HG03108 (cell line): Measurements from ENCODE around the gene VSTM2L.
"Not testable (repeated sequence)": the region's sequence is repeated elsewhere in the genome, so short reads cannot be mapped to it uniquely, and the experiment has no call there.

Experiments used
- ATAC-seq: cut with Tn5 transposase; IDR thresholded peaks from one replicate; pipeline ENCODE4 v1.9.1; 2021; ENCODE audit warnings: moderate library complexity; ENCODE audit not compliant: unreplicated experiment

Gene VSTM2L, protein sequence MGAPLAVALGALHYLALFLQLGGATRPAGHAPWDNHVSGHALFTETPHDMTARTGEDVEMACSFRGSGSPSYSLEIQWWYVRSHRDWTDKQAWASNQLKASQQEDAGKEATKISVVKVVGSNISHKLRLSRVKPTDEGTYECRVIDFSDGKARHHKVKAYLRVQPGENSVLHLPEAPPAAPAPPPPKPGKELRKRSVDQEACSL

DNA sequence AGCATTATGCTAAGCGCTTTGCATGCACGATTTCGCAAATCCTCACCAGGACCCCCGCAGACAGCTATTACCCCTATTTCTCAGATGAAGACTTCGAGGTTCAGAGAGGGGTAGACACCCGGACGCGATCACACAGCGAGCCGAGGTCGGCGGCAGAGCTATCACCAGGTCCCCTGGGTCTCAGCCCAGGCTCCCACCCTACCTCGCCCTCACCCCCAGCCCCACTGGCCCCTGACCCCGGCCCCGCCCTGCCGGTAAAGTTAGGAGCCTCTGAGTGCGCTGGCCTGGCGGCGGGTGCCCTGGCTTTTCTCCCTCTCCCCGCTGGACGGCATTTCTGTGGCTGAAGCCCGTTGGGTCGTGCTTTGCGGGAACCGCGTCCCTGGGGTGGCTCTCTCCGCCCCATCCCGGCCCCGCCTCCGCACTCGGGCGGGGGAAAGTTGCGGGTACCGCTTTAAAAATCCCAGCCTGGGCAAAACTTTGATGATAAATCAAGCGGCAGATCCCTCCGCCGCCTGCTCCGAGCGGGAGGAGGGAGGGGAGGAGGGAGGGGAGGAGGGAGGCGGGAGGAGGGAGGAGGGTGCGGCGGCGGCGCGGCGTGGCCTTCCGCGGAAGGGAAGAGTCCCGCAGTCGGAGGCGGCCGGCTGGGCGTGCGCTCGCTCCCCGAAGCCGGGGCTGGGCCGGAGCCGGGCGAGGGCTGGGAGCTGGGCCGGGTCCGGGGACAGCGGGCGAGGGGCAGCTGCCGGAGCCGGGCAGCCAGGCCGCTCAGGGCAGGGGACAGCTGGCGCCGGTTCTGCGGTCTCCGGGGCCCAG lies at the start of gene VSTM2L:
VSTM2L (plus strand) TSS at position 624 of the 810 bp plus-strand sequence. CDS start 224 bp downstream, outside the sequence.
- no peak for ATAC-seq

DNA sequence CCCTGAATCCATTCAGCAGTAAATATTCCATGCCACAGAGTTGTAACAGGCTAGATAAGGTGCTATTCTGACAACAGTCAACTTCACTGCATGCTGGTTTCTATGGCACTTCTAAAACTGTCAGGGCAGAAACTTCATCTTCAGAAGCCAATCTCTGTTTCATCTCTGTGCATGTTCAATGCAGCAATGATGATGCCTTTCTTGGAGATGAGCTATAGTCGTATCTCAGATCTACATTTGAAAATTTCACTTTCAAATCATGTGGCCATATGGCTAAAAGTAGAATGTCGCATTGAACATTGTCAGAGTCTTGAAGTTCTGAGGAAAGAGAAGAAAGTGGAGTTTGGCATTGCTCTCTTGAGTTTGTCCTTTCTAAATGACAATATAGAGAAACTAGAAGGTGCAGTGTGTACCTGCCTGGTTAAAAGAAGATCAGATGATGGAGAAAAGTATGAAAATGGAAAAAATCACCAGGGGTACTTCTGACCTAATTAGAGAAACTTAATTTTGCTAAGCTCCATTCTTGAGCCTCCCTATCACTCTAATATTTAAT lies 49.0 kb upstream of the VSTM2L start:
- peak; percentile 75 for ATAC-seq

GRCh38 chr20:37856034-37856433 lies 46.9 kb upstream of the VSTM2L start:
- not testable (repeated sequence) for ATAC-seq

DNA sequence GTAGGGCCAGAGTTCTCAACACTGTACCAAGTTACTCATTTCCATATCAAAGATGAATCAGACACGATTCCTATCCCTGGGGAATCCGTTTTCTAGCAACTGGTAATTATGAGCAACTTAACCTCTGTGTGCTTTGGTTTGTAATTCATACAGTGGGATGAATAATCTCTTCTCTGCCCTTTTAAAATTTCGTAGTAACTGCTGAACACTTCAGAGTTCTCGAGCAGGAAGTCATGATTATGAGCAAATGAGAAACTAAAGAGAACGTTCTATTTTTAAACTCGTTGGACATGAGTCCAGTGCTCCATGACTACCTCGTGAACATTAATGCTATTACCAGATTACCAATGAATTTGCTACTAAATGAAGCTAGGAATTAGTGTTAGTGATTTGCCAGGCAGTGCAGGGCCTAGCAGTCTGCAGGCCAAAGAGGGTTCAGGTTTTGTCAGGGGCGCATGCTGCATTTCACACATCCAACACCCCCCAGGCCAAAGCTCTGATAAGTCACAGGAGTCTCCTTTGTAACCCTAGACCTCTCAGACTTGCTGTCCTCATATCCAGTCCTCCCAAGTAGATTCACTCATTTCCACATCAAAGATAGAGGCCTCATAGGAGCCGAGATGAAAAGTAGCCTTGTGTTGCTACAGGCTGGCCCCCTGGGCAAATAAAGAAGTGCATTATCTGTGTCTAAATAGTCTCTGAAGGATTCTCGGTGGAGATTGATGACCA lies 45.8 kb upstream of the VSTM2L start:
- ATAC-seq, result no peak

DNA sequence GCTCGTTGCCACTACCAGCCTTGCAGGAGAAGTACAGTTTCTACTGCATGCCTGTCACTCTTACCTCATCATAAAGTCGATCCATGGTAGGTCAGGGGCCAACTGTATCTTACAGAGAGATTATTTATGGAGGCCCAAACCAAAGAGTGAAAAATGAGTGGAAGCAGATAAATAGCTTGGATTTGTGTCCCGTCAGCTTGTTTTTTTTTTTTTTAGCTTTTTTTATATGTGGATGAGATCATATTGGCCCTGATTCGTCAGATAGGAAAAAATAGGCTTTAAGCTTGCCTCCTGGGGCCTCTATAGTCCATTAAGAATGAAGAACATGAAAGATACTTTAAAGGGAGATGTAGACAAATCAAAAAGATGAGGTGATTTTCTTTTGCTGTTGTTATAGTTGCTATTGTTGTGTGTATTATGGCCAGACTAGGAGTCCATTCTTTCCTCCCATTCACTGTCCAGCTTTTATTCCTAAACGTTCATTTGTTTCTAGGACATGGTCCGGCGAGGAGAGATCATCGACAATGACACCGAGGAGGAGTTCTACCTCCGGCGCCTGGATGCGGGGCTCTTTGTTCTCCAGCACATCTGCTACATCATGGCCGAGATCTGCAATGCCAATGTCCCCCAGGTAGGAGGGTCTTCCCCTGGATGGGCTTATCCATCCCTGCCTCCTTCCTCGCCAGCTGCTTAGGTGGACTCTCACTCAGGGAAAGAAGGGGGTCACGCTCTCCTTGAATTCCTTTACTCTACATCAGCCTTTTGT lies 43.3 kb upstream of the VSTM2L start:
- no peak for ATAC-seq

DNA sequence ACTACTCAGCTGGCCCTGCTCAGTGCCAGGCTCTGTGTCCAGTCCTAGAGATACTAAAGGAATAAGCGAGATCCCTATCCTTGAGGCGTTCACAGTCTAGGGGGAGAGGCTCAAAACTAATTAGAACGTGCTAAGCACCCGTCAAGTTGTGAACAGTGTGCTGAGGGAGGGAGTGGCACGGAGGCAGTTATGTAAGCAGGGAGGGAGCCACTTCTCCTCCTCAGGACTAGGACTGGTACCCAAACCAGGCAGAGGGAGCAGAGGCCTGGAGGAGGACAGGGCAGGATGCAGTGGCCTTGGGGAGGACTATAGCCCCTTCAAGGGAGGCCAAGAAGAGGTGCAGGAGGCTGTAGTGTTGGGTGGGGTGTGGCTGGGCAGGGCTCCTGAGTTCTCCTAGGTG lies 39.6 kb upstream of the VSTM2L start:
- ATAC-seq, result no peak

DNA sequence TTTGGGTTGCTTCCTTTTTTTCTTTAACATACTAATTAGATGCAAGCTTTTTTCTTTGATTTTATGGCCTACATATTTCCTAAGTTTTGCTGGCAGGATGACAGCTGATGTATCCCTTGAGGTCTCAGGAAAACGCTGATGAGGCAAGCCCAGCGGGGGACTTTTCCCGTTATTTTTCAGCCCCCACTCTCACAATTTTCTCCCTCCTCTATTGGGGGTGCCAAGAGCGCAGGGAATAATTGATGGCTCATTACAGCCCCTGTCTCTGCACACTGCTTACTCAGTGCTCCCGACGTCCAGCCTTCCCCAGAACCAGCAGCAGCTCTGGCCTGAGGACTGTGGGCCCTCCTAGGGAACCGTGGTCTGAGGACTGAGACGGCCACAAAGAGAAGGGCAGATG lies 38.6 kb upstream of the VSTM2L start:
- ATAC-seq, result no peak

- ATAC-seq, result no peak
These were observed 36.9 kb upstream of the VSTM2L start for GRCh38 chr20:37866051-37866450.

DNA sequence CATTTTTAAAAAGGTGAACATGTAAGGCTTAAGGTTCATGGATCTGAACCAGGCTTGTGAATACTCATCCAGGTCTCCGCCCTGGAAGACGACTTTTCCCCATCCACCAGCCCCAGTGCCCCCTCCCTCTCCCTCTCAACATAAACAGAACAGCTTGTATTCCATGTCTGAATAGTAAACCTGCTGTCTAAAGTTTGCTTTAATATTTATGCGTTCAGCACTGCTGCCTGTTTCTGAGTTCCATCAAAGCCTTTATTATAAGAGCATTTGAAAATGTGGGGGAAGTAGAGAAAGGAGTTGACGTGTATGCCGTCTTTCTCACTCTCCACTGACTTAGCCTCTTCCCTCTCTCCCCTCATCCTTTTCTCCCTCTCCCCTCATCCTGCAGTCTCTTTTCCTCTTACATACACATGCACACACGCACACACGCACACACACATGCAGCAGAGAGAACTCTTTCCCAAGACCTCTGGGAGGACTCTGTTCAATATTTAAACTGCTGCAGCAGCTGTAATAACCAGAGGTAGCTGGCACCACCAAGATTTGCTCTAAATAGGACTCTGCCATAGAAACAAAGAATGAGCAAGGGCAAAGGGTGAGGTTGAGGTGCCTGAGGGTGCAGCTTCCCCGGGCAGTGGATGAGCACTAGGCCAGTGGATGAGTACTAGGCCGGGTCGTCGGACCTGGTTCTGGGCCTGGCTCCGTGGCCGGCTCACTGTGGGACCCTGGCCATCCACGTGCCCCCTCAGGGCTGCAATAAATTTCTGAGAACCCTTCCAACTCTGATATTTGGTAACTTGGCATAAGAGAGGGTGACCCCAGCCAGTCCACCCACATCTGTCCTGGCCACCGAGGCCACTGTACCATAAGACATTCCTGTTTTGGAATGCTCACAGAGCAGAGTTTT lies 35.4 kb upstream of the VSTM2L start:
- no peak for ATAC-seq

DNA sequence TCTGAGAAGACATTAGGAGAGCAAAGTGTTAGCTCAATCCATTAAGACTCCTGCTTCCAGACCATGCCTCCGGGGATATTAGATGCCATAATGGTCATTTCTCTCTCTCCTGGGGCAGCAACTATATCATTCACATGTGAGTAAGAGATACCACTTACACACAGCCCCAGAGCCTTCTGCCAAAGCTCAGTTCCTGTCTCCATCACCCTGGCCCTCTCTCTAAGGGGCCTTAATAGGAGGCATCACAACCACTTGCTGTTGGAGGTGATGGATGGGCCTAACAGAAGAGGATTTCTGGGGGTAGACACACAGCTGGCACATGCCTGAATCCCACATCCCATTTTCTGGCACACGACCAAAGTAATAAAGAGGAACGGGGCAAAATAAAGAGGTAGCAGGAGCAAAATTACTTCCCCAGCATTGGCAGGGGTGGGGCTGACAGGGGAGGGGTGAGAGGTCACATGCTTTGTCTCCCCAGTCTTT lies 34.0 kb upstream of the VSTM2L start:
- no peak for ATAC-seq

DNA sequence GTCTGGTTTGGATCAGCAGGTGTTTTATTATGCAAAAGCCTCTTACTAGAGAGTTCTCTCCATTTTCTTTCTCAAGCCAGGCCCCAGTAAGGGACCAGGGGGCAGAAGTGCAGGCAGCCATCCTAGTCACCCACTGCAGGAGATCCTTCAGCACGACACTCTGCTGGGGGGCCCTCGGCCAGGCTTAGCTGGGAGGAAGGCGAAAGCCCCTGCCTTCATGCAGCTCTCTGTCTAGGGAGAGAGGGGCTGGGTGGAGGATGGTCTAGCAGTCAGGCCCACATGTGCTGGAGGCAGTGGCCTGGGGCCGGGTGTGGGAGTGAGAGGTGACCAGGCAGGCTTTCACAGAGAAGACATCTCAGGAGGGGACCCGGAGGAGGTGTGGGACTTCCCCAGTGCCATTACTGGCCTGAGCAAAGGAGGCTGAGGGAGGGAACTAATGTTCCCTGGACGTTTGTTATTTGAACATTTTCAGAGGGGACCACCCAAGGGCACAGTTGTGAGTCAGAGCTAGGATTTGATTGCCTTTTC lies 33.5 kb upstream of the VSTM2L start:
- ATAC-seq, result no peak

- no peak for ATAC-seq
These were observed 32.6 kb upstream of the VSTM2L start for GRCh38 chr20:37870294-37870693.

- ATAC-seq, result no peak
These were observed 31.2 kb upstream of the VSTM2L start for GRCh38 chr20:37871751-37872150.

DNA sequence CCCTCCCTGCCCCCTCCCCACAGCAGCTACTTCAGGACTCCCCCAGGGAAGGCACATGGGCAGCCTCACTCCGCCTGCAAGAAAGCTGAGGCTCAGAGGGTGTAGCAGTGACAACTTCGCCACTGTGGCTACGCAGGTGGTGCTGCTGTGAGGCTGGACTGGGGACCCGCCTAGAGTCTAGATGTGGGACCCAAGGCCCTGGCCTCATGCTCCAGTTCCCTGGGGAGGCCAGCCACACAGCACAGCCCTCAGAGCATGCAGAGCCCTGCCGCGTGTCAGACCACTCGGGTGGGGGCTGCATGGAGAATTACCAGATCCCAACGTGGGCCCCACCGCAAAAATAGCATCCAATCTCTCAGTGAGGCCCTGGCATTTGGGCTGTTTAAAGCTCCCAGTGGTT lies 30.8 kb upstream of the VSTM2L start:
- no peak for ATAC-seq

- no peak for ATAC-seq
These were observed 29.0 kb upstream of the VSTM2L start for GRCh38 chr20:37873884-37874283.

GRCh38 chr20:37875460-37876175 lies 27.3 kb upstream of the VSTM2L start:
- ATAC-seq, result no peak

GRCh38 chr20:37876863-37877262 lies 26.1 kb upstream of the VSTM2L start:
- no peak for ATAC-seq

- ATAC-seq, result no peak
These were observed 24.8 kb upstream of the VSTM2L start for GRCh38 chr20:37877832-37878772.
